ENCODE measurements around the gene GJA10. TPM values are rescaled to one million over a fixed set of nuclear protein-coding genes. Genes with fewer than 3 reads are reported as not detected.

GJA10 gene
- total RNA-seq, 2 donors from 2014 or later = not detected

DNA sequence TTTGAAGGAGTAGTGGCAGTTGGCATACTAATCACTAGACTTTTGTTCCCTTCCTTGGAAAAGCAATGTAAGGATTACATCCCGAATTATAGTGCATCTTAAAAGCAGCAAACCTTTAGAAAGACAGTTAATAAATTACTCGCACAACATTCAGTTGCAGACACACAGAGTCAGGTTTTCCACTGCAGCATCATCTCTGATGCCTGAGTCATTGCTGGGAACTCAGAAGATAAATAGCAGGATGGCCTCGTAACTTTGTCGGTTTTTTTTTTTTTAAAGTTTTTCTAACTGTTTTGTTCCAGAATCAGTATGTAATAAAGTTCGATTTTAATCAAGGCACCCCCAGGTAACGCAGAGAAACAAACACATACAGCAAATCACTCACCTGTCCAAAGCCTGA is 34.3 kb downstream of the GJA10 start:
- Histone ChIP-seq H3K4me3 (no peak overlapping the region), H3K9me3 (no peaks in the 10 kb centered on the region), H3K27ac (no peak overlapping the region), H3K27me3 (no peaks in the 10 kb centered on the region), H3K4me1 (no peaks in the 10 kb centered on the region), H3K9ac (ENCODE audit: low read depth in 2 of 2, low read length in 2 of 2) (no peak overlapping the region), H3K36me3 (no peaks in the 10 kb centered on the region)
- intact Hi-C loops (cut with DNase I) = no loop called here
- no peak for DNase-seq
- TF ChIP-seq, protein P1, sequence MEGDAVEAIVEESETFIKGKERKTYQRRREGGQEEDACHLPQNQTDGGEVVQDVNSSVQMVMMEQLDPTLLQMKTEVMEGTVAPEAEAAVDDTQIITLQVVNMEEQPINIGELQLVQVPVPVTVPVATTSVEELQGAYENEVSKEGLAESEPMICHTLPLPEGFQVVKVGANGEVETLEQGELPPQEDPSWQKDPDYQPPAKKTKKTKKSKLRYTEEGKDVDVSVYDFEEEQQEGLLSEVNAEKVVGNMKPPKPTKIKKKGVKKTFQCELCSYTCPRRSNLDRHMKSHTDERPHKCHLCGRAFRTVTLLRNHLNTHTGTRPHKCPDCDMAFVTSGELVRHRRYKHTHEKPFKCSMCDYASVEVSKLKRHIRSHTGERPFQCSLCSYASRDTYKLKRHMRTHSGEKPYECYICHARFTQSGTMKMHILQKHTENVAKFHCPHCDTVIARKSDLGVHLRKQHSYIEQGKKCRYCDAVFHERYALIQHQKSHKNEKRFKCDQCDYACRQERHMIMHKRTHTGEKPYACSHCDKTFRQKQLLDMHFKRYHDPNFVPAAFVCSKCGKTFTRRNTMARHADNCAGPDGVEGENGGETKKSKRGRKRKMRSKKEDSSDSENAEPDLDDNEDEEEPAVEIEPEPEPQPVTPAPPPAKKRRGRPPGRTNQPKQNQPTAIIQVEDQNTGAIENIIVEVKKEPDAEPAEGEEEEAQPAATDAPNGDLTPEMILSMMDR (IDR thresholded peaks at IDR 0.05) = no peak

GRCh38 chr6:89930789-89931188 is 36.5 kb downstream of the GJA10 start:
- DNase-seq = no peak
- Histone ChIP-seq H3K27ac (no peak overlapping the region), H3K4me1 (no peaks in the 10 kb centered on the region), H3K9me3 (no peaks in the 10 kb centered on the region), H3K27me3 (no peaks in the 10 kb centered on the region), H3K4me3 (no peak overlapping the region), H3K36me3 (no peaks in the 10 kb centered on the region), H3K9ac (ENCODE audit: low read depth in 2 of 2, low read length in 2 of 2) (no peak overlapping the region)
- intact Hi-C loops (cut with DNase I) = no loop called here
- TF ChIP-seq, protein P1 (IDR thresholded peaks at IDR 0.05) = no peak

DNA sequence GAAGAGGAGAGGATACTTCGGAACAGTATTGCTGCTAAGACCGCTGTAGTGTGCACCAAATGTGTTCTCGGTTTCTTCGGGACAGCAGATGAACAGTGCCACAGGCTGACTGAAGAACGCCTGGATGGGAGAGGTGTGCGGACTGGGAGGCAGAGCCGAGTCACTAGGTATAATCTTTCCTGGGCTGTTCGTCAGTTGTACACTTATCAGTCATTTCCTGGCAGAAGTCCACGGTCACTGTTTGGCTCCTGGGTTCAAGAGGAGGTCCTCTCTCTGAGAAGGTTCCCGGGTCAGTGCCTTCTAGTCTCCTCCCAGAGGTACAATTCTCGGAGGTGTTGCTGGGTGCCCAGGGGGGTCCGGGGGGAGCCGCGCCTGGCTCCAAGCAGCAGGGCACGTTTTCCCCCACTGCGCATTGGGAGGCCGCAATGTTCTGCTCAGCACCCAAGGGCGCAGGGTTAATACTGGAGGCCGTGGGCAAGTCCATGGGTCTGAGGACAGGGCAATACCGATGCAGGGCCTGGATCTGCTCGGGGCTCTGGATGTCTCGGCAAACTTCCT is 38.1 kb downstream of the GJA10 start:
- intact Hi-C loops (cut with DNase I) = no loop called here

DNA sequence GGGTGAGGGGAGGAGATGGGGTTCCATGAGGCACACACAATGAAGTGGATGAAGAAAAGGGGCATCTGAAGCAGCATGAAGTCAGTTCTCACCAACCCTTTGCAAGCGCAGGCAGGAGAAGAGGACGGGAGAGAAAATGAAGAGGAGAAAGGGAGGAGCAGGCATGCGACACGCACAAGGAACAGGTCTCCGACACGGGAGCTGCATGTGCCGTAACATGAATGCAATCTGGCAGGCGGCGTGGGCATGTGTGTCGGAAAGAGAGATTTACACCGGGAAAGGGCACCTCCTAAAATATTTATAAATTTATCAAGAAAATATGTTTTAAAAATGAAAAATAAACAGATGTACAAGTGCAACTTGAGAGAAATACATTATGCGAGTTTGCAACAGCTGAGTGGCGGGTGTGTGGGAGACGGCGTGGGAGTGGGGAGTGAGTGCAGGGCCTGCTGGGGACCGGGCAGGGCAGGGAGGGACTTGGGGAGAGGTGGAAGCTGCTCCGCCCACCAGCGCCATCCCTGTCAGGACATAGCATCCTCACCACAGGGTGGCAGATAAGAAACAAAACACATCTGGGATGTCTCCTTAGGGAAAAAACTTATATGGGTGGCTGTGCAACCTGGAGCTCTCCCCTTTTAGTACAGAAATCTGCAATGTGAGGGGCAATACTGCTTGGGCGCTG is 40.6 kb downstream of the GJA10 start:
- intact Hi-C loops (cut with DNase I) = no loop called here
- H3K4me1 ChIP-seq = no peaks in the 10 kb centered on the region
- H3K9ac ChIP-seq (ENCODE audit: low read depth in 2 of 2, low read length in 2 of 2) = no peak overlapping the region
- no peaks in the 10 kb centered on the region for H3K9me3 ChIP-seq
- no peaks in the 10 kb centered on the region for H3K27me3 ChIP-seq
- TF ChIP-seq, protein P1 (IDR thresholded peaks at IDR 0.05) = no peak
- no peak for DNase-seq
- no peak overlapping the region for H3K27ac ChIP-seq
- H3K36me3 ChIP-seq = no peaks in the 10 kb centered on the region
- no peak overlapping the region for H3K4me3 ChIP-seq

More for the DNA sequence above, 38.1 kb downstream of the GJA10 start:
- H3K4me3 ChIP-seq = no peak overlapping the region
- H3K4me1 ChIP-seq = no peaks in the 10 kb centered on the region
- H3K27ac ChIP-seq = no peak overlapping the region
- H3K9ac ChIP-seq (ENCODE audit: low read depth in 2 of 2, low read length in 2 of 2) = no peak overlapping the region
- H3K27me3 ChIP-seq = no peaks in the 10 kb centered on the region
- no peak for DNase-seq
- no peaks in the 10 kb centered on the region for H3K9me3 ChIP-seq
- TF ChIP-seq, protein P1 (IDR thresholded peaks at IDR 0.05) = no peak
- no peaks in the 10 kb centered on the region for H3K36me3 ChIP-seq

- DNase-seq = no peak
- intact Hi-C loops (cut with DNase I) = no loop called here
- H3K4me1 ChIP-seq = no peaks in the 10 kb centered on the region
- TF ChIP-seq, protein P1 (IDR thresholded peaks at IDR 0.05) = no peak
- H3K27ac ChIP-seq = no peak overlapping the region
- no peaks in the 10 kb centered on the region for H3K9me3 ChIP-seq
- no peaks in the 10 kb centered on the region for H3K27me3 ChIP-seq
- no peak overlapping the region for H3K4me3 ChIP-seq
- H3K36me3 ChIP-seq = no peaks in the 10 kb centered on the region
- no peak overlapping the region for H3K9ac ChIP-seq (ENCODE audit: low read depth in 2 of 2, low read length in 2 of 2)
These were observed 41.9 kb downstream of the GJA10 start for GRCh38 chr6:89936177-89936576.
